DLD1 (cell line): ENCODE data around the gene PRTFDC1.

Experiments used
- in situ Hi-C: cut with HindIII; loops from 2 replicates; pipeline ENCODE4 v1.10.0; 2017; ENCODE audit warnings: low sequenced_read_pairs

Gene PRTFDC1

DNA sequence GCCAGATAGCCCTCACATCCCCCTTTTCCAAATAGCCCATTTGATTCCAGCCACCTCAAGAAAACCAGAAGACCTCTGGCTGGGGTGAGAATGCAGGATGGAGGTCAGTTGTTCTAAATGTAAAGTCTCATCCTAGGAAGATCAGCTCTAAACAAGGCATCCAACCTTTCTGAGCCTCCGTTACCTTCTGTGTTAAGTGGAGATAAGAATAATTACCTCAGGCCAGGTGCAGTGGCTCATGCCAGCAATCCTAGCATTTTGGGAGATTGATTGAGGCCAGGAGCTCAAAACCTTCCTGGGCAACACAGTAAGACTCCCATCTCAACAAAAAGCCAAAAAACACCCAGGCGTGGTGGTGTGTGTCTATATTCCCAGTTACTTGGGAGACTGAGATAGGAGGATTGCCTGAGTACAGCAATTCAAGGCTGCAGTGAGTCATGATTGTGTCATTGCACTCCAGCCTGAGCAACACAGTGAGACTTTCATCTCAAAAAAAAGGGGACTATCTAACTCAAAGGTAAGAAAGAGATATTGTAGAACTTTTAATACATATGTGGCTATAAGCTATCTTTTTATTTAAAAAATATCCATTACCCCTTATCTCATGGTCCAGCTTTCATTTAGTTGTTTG, 43.5 kb downstream of the PRTFDC1 start:
- in situ Hi-C loops = no loop called here

DNA sequence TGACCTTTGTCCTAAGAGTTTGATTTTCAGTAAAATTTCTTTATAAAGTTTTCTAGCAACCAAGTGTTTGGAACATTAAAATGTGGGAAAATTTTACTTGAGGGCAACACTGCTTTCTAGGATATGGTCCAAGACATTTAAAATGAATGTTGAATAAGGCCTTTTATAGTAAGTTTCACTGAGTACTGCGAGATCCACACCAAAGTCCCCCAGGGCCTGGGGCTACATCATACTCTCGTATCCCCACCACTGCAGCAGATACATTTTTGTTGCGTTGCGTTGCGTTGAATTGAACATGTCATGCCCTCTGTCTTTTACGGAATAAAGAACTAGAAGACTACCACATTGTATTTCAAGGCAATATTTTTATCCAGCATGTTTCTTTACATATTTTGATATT, 44.5 kb downstream of the PRTFDC1 start:
- in situ Hi-C loops = no loop called here

GRCh38 chr10:24906372-24906771, 46.0 kb downstream of the PRTFDC1 start:
- in situ Hi-C loops = no loop called here

GRCh38 chr10:24904824-24905223, 47.6 kb downstream of the PRTFDC1 start:
- in situ Hi-C loops = no loop called here

- in situ Hi-C loops = no loop called here
These were observed 50.0 kb downstream of the PRTFDC1 start for GRCh38 chr10:24902400-24902728.

GRCh38 chr10:24901686-24902399, 50.6 kb downstream of the PRTFDC1 start:
- in situ Hi-C loops = no loop called here

GRCh38 chr10:24900888-24901685, 51.3 kb downstream of the PRTFDC1 start:
- in situ Hi-C loops = no loop called here

DNA sequence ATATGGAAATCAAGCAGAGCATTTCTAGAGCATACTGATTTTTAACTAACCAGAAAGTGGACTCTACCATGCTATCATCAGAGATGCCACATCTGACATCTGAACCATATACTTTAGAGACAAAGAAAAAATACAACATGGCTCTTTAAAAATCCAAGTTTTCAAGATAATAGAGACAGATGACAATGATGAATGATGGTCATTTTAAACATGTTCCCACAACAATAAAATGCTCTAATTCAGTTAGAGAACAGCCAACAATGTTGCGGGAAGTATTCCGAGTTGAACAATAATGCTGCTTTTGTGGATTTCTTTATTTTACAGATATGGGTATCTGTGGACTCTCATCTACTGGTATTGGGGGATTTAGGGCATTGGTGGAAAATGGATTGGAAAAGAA, 52.8 kb downstream of the PRTFDC1 start:
- in situ Hi-C loops = no loop called here

DNA sequence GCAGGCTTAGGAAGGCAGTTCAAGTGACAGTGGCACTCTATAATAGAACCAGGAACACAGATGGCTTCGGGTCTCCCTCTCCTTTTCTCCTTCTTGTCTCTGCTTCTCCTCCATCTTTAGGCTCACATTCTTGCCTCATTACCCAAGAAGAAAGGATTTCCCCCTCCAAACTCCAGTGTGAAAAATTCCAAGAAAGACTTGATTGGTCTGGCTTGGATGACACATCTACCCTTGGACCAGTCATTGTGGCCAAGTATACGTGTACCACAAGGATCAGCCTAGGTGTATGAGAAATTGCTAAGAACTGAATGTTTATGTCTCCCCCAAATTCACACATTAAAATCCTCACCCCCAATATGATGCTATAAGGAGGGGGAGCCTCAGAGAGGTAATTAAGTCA, 53.9 kb downstream of the PRTFDC1 start:
- in situ Hi-C loops = no loop called here

- in situ Hi-C loops = no loop called here
These were observed 55.0 kb downstream of the PRTFDC1 start for GRCh38 chr10:24897326-24897926.

- in situ Hi-C loops = no loop called here
These were observed 57.7 kb downstream of the PRTFDC1 start for GRCh38 chr10:24894728-24895127.

GRCh38 chr10:24894309-24894708, 58.1 kb downstream of the PRTFDC1 start:
- in situ Hi-C loops = no loop called here

DNA sequence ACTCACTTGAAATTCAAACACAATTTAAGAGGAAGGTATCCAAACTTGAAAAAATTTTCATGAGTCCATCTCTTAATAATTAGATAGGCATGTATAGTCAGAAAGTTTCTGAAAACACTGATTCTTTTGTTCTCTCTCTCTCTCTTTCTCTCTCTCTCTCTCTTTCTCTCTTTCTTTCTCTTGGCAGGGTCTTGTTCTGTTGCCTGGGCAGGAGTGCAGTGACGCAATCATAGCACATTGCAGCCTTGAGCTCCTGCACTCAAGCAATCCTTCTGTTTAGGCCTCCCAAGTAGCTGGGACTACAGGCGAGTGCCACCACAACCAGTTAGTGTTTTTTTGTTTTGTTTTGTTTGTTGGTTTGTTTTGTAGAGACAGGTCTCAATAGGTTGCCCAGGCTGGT, 59.3 kb downstream of the PRTFDC1 start:
- in situ Hi-C loops = no loop called here

DNA sequence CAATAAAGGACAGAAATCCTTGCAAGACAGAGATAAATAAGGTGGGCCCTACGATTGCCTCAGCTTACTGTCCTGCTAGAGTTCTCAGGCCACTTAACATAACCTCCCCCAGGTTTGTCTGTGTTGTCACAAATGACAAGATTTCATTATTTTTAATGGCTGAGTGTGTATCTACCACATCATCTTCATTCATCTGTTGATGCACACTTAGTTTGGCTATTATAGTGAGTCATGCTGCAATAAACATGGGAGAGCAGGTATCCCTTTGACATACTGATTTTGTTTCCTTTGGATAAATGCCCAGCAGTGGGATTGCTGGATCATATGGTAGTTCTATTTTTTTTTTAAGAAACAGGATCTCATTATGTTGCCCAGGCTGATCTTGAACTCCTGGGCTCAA, 60.6 kb downstream of the PRTFDC1 start:
- in situ Hi-C loops = no loop called here

DNA sequence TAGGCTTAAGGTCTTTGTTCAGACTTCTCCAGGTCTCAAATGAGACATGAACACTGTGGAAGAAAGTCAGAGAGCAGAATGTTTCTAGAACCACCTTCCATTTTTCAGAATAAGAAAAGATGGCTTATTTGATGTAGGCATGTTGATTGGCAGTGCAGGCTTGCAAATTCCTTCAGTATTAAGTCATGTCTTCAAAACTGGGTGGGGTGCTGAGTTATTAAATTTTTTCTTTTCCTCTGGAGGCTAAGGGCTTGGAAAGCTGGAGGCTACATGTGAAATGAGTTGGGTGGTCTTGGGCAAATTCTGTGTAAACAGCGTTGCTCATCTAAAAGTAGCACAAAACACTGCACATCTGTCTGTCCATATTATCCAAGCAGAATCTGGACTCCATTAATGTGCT, 62.8 kb downstream of the PRTFDC1 start:
- in situ Hi-C loops = no loop called here

- in situ Hi-C loops = no loop called here
These were observed 64.6 kb downstream of the PRTFDC1 start for GRCh38 chr10:24887855-24888231.

DNA sequence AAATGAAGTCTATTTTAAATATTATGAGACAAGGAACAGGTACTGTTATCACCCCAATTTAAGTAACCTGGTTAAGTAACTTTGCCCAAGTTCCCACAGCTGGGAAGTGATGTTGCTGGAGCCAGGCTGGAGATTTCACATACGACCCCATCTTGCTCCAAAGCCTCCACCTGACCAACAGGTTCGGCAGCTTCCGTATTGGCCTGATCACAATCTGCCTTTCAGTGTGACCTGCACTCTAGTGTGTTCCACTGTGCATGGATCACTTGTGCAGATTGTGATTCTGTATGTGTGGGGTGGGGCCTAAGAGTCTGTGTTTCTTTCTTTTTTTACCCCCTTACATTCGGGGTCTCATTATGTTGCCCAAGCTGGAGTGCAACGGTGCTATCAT, 66.1 kb downstream of the PRTFDC1 start:
- in situ Hi-C loops = no loop called here

GRCh38 chr10:24885551-24886289, 66.7 kb downstream of the PRTFDC1 start:
- in situ Hi-C loops = no loop called here

DNA sequence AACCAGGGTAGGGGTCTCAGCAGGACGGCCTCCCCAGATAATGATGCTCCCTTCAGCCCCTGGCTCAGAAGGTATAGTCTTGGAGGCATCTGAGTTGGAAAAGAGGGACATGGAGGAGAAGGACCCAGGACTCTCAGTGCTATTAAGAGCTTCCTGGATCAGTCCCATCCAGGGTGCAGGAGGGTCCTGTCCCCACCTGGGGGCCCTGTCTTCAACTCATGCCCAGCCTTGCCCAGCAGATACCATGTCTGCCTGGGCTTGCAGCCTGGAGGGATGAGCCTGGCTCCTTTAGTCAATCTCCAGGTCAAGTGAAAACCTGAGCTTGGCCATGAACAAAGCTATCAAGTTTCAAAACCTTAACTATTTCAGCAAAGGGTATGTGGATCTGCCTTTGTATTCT, 67.6 kb downstream of the PRTFDC1 start:
- in situ Hi-C loops = no loop called here

DNA sequence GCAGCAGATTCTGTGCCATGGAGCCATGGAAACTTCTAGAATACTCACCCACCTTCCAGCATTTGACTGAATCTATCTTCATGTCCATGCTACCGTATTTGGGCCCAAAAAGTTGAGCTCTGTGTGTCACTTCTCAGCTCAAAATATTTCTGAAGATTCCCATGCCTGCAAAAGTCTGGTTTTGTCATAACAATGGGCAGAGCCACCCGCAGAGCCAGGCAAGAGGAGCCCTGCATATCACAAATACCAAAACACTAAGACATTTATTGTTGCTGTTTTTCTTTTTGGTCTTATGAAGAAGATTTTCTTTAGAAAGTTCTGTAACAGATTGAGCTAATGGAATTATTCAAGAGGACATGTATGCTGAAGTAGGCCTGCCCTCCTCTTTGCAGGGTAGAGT, 68.1 kb downstream of the PRTFDC1 start:
- in situ Hi-C loops = no loop called here

DNA sequence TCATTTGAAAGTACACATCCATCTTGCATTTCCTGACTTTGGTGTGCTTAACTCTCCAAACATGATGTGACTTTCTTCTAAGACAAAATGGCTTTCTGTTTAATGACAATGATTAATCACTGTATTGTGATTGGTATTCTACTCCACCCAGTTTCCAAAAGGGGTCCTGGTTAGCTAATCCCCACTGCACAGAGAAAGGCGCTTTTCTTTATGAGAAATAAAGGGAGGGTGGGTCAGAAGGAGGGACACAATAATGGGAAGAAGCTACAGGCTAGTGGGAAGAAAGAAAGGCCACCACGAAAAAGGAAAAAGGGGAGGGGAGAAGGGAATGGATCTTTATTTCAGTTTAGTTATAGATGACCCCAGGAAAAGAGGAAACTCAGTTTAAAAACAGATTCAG, 69.2 kb downstream of the PRTFDC1 start:
- in situ Hi-C loops = no loop called here
